ENCODE measurements around the gene FIBCD1. TPM values are rescaled to one million over a fixed set of nuclear protein-coding genes. Genes with fewer than 3 reads are reported as not detected.

Gene FIBCD1
- total and polyA plus RNA-seq, 2 of the 8 experiments (the other 6 are each of a cell fraction or from before 2014, with no cell fraction given): 6.1 to 8.8 TPM

GRCh38 chr9:130925050-130925678, 13.9 kb downstream of the FIBCD1 start:
- Histone ChIP-seq H3K18ac (ENCODE audit: extremely low read depth, low read length) (no peak overlapping the region), H3K4me1 (replicated peaks in 1 of 4; ENCODE audit: control insufficient read depth in 3 of 4, insufficient read depth in 4 of 4, low read length in 3 of 4) (peaks cover 0 to 12% (median 2%) of the 10 kb centered on the region in 4 experiments; a peak in 5 of 7 replicates), H3K9ac (replicated peaks in 1 of 4; ENCODE audit: extremely low read depth in 1 of 4, low read depth in 3 of 4, low read length in 3 of 4) (no peak overlapping the region), H3K9me3 (ENCODE audit: insufficient read depth in 2 of 2, low read depth in 1 of 2, low read length in 1 of 2) (no peaks in the 10 kb centered on the region), H3K27ac (ENCODE audit: low read depth, low read length) (no peak overlapping the region), H2BK120ac (replicated peaks; ENCODE audit: low read depth, low read length) (no peak overlapping the region), H3K79me1 (ENCODE audit: low read depth, low read length) (no peaks in the 10 kb centered on the region), H4K5ac (ENCODE audit: insufficient read length, low read depth, low read length) (no peak overlapping the region), H3K56ac (replicated peaks; ENCODE audit: insufficient read length, low read depth, low read length) (no peak overlapping the region), H3K23me2 (ENCODE audit: low read depth, low read length) (no peaks in the 10 kb centered on the region), H3K14ac (ENCODE audit: insufficient read length) (no peak overlapping the region), H4K20me1 (replicated peaks in 1 of 2; ENCODE audit: control insufficient read depth in 1 of 2, insufficient read depth in 2 of 2, low read length in 2 of 2) (no peaks in the 10 kb centered on the region), H3K4ac (replicated peaks; ENCODE audit: insufficient read length, low read depth, low read length) (no peak overlapping the region), H2AFZ (ENCODE audit: low read length) (no peak overlapping the region), H3K36me3 (ENCODE audit: control insufficient read depth in 2 of 4, insufficient read depth in 4 of 4, low read length in 3 of 4) (no peaks in the 10 kb centered on the region), H2BK5ac (ENCODE audit: low read depth, low read length) (no peak overlapping the region), H3K23ac (ENCODE audit: insufficient read length) (no peak overlapping the region), H2BK15ac (ENCODE audit: low read length) (no peak overlapping the region), H3K4me3 (ENCODE audit: extremely low read depth in 1 of 4, insufficient read depth in 2 of 4, low read depth in 3 of 4, low read length in 4 of 4) (no peak overlapping the region), H3K79me2 (ENCODE audit: control insufficient read depth in 1 of 2, insufficient read depth in 2 of 2, low read length in 2 of 2) (no peaks in the 10 kb centered on the region), H4K8ac (ENCODE audit: extremely low read depth, insufficient read depth, low read length) (no peak overlapping the region), H3K27me3 (replicated peaks in 1 of 4; ENCODE audit: control insufficient read depth in 3 of 4, extremely low read depth in 1 of 4, insufficient read depth in 3 of 4, low read length in 3 of 4) (no peaks in the 10 kb centered on the region), H4K91ac (replicated peaks; ENCODE audit: insufficient read length, low read length) (no peak overlapping the region), H2BK12ac (ENCODE audit: low read depth, low read length) (no peak overlapping the region), H2AK5ac (ENCODE audit: low read depth, low read length) (no peak overlapping the region), H2BK20ac (ENCODE audit: low read length) (no peak overlapping the region), H3K4me2 (ENCODE audit: insufficient read depth in 1 of 2, low read depth in 2 of 2, low read length in 2 of 2) (no peak overlapping the region)
- ChIA-PET CTCF (ENCODE audit: partially characterized antibody) (interaction anchor here (0.6 to 3.7 kb wide), 7 partner anchors 12 to 243 kb away, joined by 3 to 14 read pairs (median 5); no protein-coding TSS in a partner anchor), POLR2A (ENCODE audit: partially characterized antibody) (interaction anchor here (1.4 kb wide), 1 partner anchor 9 kb away, joined by 3 read pairs; no protein-coding TSS in a partner anchor)
- no peak for TF ChIP-seq SP2 (IDR thresholded peaks at IDR 0.05; ENCODE audit: low read length)
- no peak for TF ChIP-seq CHD2 (IDR thresholded peaks at IDR 0.05; ENCODE audit: low read length)
- TF ChIP-seq, protein P1, sequence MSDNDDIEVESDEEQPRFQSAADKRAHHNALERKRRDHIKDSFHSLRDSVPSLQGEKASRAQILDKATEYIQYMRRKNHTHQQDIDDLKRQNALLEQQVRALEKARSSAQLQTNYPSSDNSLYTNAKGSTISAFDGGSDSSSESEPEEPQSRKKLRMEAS (IDR thresholded peaks at IDR 0.05): no peak
- TF ChIP-seq, protein P2, sequence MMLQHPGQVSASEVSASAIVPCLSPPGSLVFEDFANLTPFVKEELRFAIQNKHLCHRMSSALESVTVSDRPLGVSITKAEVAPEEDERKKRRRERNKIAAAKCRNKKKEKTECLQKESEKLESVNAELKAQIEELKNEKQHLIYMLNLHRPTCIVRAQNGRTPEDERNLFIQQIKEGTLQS (IDR thresholded peaks at IDR 0.05; ENCODE audit: insufficient read depth, low read depth, low read length): no peak
- no peak for TF ChIP-seq SIN3A (conservative IDR thresholded peaks at IDR 0.05 in 1 of 2, IDR thresholded peaks at IDR 0.05 in 1 of 2; ENCODE audit: low read depth in 1 of 2, low read length in 2 of 2)
- no peak for TF ChIP-seq KDM1A (IDR thresholded peaks at IDR 0.05; ENCODE audit: borderline replicate concordance, low read length)
- no peak for TF ChIP-seq KDM5A (IDR thresholded peaks at IDR 0.05; ENCODE audit: low read length)
- WGBS, 2 experiments (ENCODE audit: extremely low coverage in 1 of 2, insufficient coverage in 1 of 2, insufficient read length in 1 of 2, insufficient replicate concordance in 2 of 2, low coverage in 1 of 2, low lambda C conversion rate in 2 of 2, missing lambda C conversion rate in 1 of 2): 85% methylated on average over 17 of the region's 19 CpGs; no CpG with 5 or more reads in 1 of the 2 experiments
- FAIRE-seq (no peak), DNase-seq (ENCODE audit: low read depth in 1 of 2, low spot score in 2 of 2) (no peak)
